ENCODE results near the gene HSPG2. TPM values are rescaled to one million over a fixed set of nuclear protein-coding genes. Genes with fewer than 3 reads are reported as not detected.
A peak's percentile ranks its signal among the peaks of the same experiment; 100 is the strongest.

The HSPG2 gene
- total and polyA plus RNA-seq, 2 of the 8 experiments (the other 6 are each of a cell fraction or from before 2014, with no cell fraction given): 17.8 to 111 TPM

- H3K56ac ChIP-seq (replicated peaks; ENCODE audit: insufficient read length, low read depth, low read length): no peak overlapping the region
- H3K4me3 ChIP-seq (ENCODE audit: extremely low read depth in 1 of 4, insufficient read depth in 2 of 4, low read depth in 3 of 4, low read length in 4 of 4): peak overlapping the region; percentile 78 to 84 (median 80)
- peak overlapping the region; percentile 98 for H3K27ac ChIP-seq (ENCODE audit: low read depth, low read length)
- H2AFZ ChIP-seq (ENCODE audit: low read length): no peak overlapping the region
- no peaks in the 10 kb centered on the region for H3K79me1 ChIP-seq (ENCODE audit: low read depth, low read length)
- peak overlapping the region; percentile 44 for H3K4ac ChIP-seq (replicated peaks; ENCODE audit: insufficient read length, low read depth, low read length)
- peaks cover 0 to 1% of the 10 kb centered on the region in 2 experiments for H4K20me1 ChIP-seq (replicated peaks in 1 of 2; ENCODE audit: control insufficient read depth in 1 of 2, insufficient read depth in 2 of 2, low read length in 2 of 2)
- H4K91ac ChIP-seq (replicated peaks; ENCODE audit: insufficient read length, low read length): peak overlapping the region; percentile 80
- H2BK120ac ChIP-seq (replicated peaks; ENCODE audit: low read depth, low read length): no peak overlapping the region
- peak overlapping the region; percentile 71 for H2BK5ac ChIP-seq (ENCODE audit: low read depth, low read length)
- H2AK5ac ChIP-seq (ENCODE audit: low read depth, low read length): no peak overlapping the region
- H2BK12ac ChIP-seq (ENCODE audit: low read depth, low read length): no peak overlapping the region
- H3K18ac ChIP-seq (ENCODE audit: extremely low read depth, low read length): peak overlapping the region; percentile 10; the same call in 1 of the 2 replicates
- CTCF ChIA-PET (ENCODE audit: partially characterized antibody): interaction anchor here (0.8 to 1.2 kb wide), 3 partner anchors 19 to 270 kb away, joined by 3 read pairs; no protein-coding TSS in a partner anchor
- H3K9ac ChIP-seq (replicated peaks in 1 of 4; ENCODE audit: extremely low read depth in 1 of 4, low read depth in 3 of 4, low read length in 3 of 4): peak overlapping the region in 2 of 4 experiments; percentile 93 to 97; a peak in 5 of 7 replicates
- DNase-seq (ENCODE audit: low read depth in 1 of 2, low spot score in 2 of 2): peak; percentile 91 to 95
- H3K23me2 ChIP-seq (ENCODE audit: low read depth, low read length): peaks cover 6% of the 10 kb centered on the region
- no peaks in the 10 kb centered on the region for H3K36me3 ChIP-seq (ENCODE audit: control insufficient read depth in 2 of 4, insufficient read depth in 4 of 4, low read length in 3 of 4)
- peak overlapping the region; percentile 65 for H4K5ac ChIP-seq (ENCODE audit: insufficient read length, low read depth, low read length)
- H3K4me1 ChIP-seq (replicated peaks in 1 of 4; ENCODE audit: control insufficient read depth in 3 of 4, insufficient read depth in 4 of 4, low read length in 3 of 4): peaks cover 0 to 4% (median 1%) of the 10 kb centered on the region in 4 experiments; a peak in 3 of 7 replicates
- peaks cover 26 to 36% of the 10 kb centered on the region in 2 experiments for H3K79me2 ChIP-seq (ENCODE audit: control insufficient read depth in 1 of 2, insufficient read depth in 2 of 2, low read length in 2 of 2)
- H3K14ac ChIP-seq (ENCODE audit: insufficient read length): no peak overlapping the region
- FAIRE-seq: no peak
- no peaks in the 10 kb centered on the region for H3K9me3 ChIP-seq (ENCODE audit: insufficient read depth in 2 of 2, low read depth in 1 of 2, low read length in 1 of 2)
- H3K27me3 ChIP-seq (replicated peaks in 1 of 4; ENCODE audit: control insufficient read depth in 3 of 4, extremely low read depth in 1 of 4, insufficient read depth in 3 of 4, low read length in 3 of 4): no peaks in the 10 kb centered on the region
- 31% methylated on average over 32 of the region's 32 CpGs; no CpG with 5 or more reads in 1 of the 2 experiments for WGBS, 2 experiments (ENCODE audit: extremely low coverage in 1 of 2, insufficient coverage in 1 of 2, insufficient read length in 1 of 2, insufficient replicate concordance in 2 of 2, low coverage in 1 of 2, low lambda C conversion rate in 2 of 2, missing lambda C conversion rate in 1 of 2)
- no peak overlapping the region for H3K23ac ChIP-seq (ENCODE audit: insufficient read length)
- H2BK15ac ChIP-seq (ENCODE audit: low read length): no peak overlapping the region
- H2BK20ac ChIP-seq (ENCODE audit: low read length): no peak overlapping the region
- no peak overlapping the region for H4K8ac ChIP-seq (ENCODE audit: extremely low read depth, insufficient read depth, low read length)
- H3K4me2 ChIP-seq (ENCODE audit: insufficient read depth in 1 of 2, low read depth in 2 of 2, low read length in 2 of 2): peak overlapping the region; percentile 58 to 78
- POLR2A ChIA-PET (ENCODE audit: partially characterized antibody): interaction anchor here (0.6 to 3.9 kb wide), 12 partner anchors 10 to 159 kb away, joined by 3 to 26 read pairs (median 4); no protein-coding TSS in a partner anchor
- TF ChIP-seq POLR2A (IDR thresholded peaks at IDR 0.05; ENCODE audit: control extremely low read depth in 1 of 2, low read depth in 2 of 2, low read length in 2 of 2) (no peak), POU5F1 (IDR thresholded peaks at IDR 0.05; ENCODE audit: low read depth, low read length) (no peak), RBBP5 (IDR thresholded peaks at IDR 0.05; ENCODE audit: borderline replicate concordance, low read depth, low read length) (no peak), TCF12 (IDR thresholded peaks at IDR 0.05; ENCODE audit: low read depth, low read length) (peak; percentile 47; the same call in 1 of the 2 replicates), SIX5 (IDR thresholded peaks at IDR 0.05; ENCODE audit: low read depth, low read length) (peak; percentile 100), POLR2AphosphoS5 (IDR thresholded peaks at IDR 0.05; ENCODE audit: low read depth, low read length) (no peak), JUN (IDR thresholded peaks at IDR 0.05; ENCODE audit: low read depth, low read length) (no peak), ZNF274 (IDR thresholded peaks at IDR 0.05; ENCODE audit: borderline replicate concordance, extremely low read depth, low read length) (no peak)
Measured at GRCh38 chr1:21783679-21784603, 153.2 kb downstream of the HSPG2 start.
